ENCODE results near the gene SORBS2. TPM values are rescaled to one million over a fixed set of nuclear protein-coding genes. Genes with fewer than 3 reads are reported as not detected.

SORBS2 gene
- total RNA-seq, 1 experiment from 2014 or later = 44.5 TPM

- ChIA-PET CTCF (no interaction called here), POLR2A (no interaction called here)
- TF ChIP-seq ZNF671 (CRISPR knock-in tag; IDR thresholded peaks at IDR 0.05) (no peak), CTCF (IDR thresholded peaks at IDR 0.05) (no peak), ZNF512 (CRISPR knock-in tag; IDR thresholded peaks at IDR 0.05; ENCODE audit: borderline replicate concordance) (no peak), RORB (CRISPR knock-in tag; IDR thresholded peaks at IDR 0.05) (no peak), TP53 (CRISPR knock-in tag; IDR thresholded peaks at IDR 0.05) (no peak), STAT6 (CRISPR knock-in tag; conservative IDR thresholded peaks at IDR 0.05; ENCODE audit: low read depth) (no peak), ZNF281 (CRISPR knock-in tag; IDR thresholded peaks at IDR 0.05) (no peak), ELF4 (CRISPR knock-in tag; IDR thresholded peaks at IDR 0.05; ENCODE audit: low read depth) (no peak), ZNF396 (CRISPR knock-in tag; IDR thresholded peaks at IDR 0.05; ENCODE audit: borderline replicate concordance) (no peak), NR3C1 (CRISPR knock-in tag; conservative IDR thresholded peaks at IDR 0.05; ENCODE audit: low read depth) (no peak), MXD4 (CRISPR knock-in tag; IDR thresholded peaks at IDR 0.05; ENCODE audit: borderline replicate concordance) (no peak), MYBL2 (CRISPR knock-in tag; IDR thresholded peaks at IDR 0.05) (no peak), CDX4 (CRISPR knock-in tag; IDR thresholded peaks at IDR 0.05; ENCODE audit: borderline replicate concordance) (no peak), OVOL2 (CRISPR knock-in tag; IDR thresholded peaks at IDR 0.05; ENCODE audit: borderline replicate concordance) (no peak), IRF2 (CRISPR knock-in tag; IDR thresholded peaks at IDR 0.05; ENCODE audit: borderline replicate concordance, low read depth) (no peak), FOXJ3 (CRISPR knock-in tag; IDR thresholded peaks at IDR 0.05; ENCODE audit: borderline replicate concordance) (no peak)
- Mint-ChIP-seq H3K27ac (no peak overlapping the region), H3K27me3 (ENCODE audit: low read depth) (peaks cover 3% of the 10 kb centered on the region; the same call in 1 of the 2 replicates), H3K4me1 (peaks cover 30% of the 10 kb centered on the region), H3K36me3 (peaks cover 5% of the 10 kb centered on the region; the same call in 1 of the 2 replicates), H3K9me3 (peaks cover 8% of the 10 kb centered on the region), H3K4me3 (no peak overlapping the region)
- ATAC-seq (no peak), DNase-seq (ENCODE audit: low spot score) (no peak)
Observed at GRCh38 chr4:185831125-185831815, 19.3 kb upstream of the SORBS2 start.

Data from WTC11 (cell line).